Non-pigmented ciliary epithelial cell (primary cell): Measurements from ENCODE around the gene MAP3K12.
A peak's percentile ranks its signal among the peaks of the same experiment; 100 is the strongest.

Experiments used
- DNase-seq: peaks from one replicate; pipeline ENCODE4 v3.0.0-alpha.2; 2010; ENCODE audit warnings: low read depth

The MAP3K12 gene

DNA sequence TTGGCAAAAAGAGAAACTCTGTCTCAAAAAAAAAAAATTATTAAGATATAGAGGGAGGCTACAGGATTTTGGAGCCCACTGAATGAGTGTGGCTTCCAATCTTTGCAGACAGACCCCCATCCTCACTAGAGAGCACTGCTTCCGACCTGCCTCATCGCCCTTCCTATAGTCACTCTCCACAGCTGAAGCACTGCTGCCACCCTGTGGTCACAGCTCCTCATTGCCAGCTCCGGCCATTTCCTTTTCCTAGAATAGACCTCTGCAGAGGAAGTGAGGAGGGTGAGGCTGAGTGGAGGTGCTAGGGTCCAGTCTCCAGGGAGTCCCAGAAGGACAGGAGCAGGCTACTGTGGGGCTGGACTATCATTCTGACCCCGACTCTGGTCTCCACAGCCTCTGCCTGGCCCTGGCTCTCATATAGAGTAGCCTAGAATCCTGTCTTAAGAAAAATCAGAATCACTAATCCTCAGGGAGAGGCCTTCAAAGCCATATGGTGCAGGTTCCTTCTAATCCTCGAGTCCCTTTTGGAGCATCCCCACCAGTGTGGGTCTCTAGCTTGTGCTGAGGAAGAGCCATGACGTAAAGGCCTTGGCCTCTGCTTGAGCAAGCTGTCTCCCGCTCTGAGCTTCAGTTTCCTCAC lies 9.4 kb upstream of the MAP3K12 start:
- no peak for DNase-seq

DNA sequence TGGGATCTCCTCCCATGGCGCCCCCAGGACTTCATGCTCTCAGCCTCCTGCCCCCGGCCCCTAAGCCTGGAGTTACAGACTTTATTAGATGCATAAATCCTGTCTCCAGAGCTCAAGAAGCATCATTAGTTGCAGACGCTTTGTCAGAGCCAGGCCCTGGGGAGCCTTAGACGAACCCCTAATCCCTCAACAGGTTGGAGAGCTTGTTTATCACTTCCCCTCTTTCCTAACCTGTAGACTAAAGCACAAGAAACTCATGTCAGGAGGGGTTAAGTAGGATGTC lies 8.3 kb upstream of the MAP3K12 start:
- no peak for DNase-seq

DNA sequence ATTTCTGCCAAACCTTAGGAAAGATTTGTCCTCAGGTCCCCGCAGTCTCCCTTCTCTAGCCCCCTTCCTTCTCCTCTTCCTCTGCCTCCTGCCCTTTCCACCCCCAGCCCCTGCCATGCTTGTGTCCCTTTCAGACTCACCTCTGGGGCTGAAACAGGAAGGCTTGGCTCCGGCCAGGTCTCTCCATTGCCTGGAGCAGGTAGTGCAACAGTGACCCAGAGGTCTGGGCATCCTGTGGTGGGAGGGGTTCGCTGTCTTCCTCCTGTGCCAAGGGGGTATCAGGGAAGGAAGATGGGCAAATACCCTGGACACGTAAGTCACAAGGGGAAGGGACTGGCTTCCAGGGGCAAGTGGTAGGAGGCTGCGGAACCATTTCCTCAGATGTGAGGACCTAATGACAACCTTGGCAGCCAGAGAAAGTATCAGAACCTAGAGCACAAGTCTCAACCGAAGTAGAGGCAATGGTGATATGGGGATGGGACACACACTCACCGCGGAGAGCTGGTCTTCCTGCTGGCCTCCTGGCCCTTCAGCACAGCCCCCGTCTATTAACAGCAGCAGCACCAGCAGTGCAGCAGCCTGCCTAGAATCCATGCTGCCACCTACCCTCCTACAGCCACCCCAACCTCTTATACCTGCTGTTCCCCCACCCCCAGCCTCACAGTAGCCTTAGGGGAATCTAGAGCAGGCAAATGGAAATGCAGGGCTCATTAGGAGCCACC lies 7.8 kb upstream of the MAP3K12 start, which contains the start of gene NPFF:
NPFF (minus strand) TSS at position 604 of the 722 bp plus-strand sequence; CDS start at position 594, 10 bp downstream.
- no peak for DNase-seq

DNA sequence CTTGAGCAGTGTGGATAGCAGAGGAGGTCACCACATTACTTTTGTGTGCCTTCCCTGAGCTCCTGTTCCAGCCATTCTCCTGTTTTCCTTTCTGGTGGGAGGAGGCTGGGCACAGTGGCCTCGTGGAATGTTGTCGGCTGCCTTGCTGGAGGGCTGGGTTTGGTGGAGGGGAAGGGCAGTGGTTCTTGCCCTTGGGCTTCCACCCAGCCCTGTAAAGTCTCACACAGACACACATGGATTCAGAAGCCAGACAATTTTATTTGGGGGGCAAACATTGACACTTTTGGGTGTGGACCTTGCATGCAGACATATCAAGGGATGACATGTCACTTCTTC lies 7.2 kb upstream of the MAP3K12 start:
- DNase-seq: no peak

DNA sequence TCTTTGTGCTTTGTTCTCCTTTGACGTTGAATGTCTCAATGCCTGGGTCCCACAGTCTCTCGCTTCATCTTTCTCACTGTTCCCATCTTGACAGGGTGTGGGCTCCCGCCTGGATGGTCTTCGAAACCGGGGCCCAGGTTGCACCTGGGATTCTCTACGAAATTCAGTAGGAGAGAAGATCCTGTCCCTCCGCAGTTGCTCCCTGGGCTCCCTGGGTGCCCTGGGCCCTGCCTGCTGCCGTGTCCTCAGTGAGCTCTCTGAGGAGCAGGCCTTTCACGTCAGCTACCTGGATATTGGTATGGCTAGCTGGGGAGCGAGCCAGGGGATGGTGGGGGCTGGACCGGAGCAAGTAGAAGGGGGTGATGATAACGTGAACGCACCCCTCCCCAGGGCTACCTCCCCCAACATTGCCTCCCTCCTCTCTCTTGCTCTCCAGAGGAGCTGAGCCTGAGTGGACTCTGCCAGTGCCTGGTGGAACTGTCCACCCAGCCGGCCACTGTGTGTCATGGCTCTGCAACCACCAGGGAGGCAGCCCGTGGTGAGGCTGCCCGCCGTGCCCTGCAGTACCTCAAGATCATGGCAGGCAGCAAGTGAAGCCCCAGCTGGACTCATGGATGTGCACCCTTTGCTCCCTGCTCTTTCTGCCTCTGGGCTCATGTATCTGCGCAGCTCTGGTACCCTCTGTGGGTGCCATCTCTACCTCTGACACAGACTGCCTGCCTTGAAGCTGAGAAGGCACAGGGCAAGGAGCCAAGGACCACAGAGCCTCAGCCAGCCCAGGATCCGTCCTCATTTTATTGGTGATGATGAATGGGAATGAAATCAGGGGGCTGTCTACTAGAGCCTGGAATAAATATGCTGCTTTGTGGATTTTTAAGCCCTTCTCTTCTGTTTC lies 6.5 kb upstream of the MAP3K12 start:
- no peak for DNase-seq

DNA sequence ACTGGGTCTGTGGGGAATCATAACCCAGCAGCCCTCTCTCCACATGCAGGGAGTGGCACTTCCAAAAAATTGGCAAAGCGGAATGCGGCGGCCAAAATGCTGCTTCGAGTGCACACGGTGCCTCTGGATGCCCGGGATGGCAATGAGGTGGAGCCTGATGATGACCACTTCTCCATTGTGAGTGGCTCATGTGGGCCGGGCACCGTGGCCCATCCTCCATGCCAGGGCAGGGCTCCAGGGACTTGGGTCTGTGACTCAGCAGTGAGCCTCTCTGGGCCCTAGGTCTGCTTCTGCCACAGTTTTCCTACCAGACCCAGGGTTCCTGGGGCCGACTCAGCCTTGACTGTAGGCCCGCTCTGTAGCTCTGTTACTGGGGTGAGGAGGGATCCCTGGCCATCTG lies 5.8 kb upstream of the MAP3K12 start:
- DNase-seq: no peak

DNA sequence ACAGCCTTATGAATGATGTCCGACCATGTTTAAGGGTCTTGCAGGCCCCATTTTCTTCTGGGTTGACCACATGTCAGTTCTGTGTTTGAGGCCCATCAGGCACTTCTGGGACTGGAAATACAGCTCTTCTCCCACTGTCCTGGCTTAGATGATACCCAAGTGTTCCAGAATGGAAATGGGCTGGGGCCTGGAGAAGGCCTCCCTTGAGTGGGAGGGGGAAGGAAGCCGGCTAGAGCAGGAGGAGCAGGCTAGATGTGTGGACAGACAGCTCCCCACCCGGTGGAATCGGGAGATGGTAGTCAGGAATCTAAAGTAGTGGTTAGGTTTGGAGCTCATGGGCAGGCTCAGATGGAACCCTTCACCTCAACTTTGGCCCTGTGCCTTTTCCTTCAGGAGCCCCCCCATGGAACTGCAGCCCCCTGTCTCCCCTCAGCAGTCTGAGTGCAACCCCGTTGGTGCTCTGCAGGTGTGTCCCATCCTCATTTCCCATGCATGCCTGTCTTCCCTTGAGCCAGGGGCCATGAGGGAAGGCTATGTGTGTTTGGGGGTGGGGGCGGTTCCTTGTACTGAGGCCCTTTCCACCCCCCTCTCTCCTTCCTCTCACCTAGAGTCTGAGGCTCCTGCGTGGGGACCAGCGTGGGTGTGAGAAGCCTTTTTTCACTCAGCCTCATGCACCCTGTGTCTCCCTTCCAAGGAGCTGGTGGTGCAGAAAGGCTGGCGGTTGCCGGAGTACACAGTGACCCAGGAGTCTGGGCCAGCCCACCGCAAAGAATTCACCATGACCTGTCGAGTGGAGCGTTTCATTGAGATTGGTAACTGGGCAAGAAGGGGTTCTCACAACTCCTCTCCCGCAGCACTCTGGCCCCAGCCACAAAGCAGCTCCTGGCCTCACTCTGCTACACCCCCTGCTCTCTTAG lies 5.0 kb upstream of the MAP3K12 start:
- no peak for DNase-seq

DNA sequence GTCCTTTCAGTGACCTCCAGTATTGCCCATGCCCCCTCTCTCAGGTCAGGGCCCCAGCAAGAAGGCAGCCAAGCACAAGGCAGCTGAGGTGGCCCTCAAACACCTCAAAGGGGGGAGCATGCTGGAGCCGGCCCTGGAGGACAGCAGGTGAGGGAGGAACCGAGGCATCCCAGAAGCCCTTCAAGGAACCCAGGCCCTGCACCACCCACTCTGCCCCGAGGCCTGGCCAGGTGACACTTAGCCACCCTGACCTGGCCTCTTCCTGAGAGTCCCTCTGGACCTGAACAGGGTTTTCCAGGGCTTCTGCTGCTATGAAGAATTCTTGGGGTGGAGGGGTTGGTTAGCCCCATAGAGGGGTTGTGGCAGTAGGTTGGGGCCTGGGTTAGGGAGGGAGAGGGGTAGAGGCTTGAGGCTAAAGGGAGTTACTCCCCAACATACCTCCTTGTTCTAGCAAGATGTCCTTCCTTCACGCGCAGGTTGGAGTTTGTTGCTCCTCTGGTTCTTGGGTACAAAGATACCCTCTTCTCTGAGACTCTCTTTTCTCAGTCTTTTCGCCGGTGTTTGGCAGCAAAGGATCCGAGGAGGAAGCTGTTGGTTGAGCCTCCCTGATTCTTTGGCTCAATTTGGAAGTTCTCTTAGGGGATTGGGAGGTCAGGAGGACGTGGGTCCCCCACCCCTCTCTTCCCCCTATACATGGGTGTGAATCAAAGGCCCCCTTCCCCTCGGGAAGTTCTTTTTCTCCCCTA lies 3.9 kb upstream of the MAP3K12 start:
- no peak for DNase-seq

DNA sequence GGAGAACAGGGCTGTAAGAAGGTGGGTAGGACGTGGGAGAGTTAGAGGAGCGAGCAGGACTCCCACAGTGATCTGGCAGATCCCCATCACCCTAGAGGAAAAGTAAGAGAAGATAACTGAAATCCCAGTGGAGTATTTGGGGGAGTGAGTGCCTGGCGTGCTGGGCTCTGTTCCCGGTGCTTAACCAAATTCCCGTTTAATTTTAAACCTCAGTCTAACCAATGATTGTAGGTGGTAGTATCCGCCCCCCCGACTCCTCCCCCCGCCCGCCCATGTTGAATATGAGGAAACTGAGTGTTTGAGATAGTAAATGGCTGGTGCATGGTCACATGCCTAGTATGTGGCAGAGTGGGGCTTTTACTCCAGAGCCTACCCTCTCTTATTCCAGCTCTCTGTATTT lies 3.1 kb upstream of the MAP3K12 start:
- no peak for DNase-seq

DNA sequence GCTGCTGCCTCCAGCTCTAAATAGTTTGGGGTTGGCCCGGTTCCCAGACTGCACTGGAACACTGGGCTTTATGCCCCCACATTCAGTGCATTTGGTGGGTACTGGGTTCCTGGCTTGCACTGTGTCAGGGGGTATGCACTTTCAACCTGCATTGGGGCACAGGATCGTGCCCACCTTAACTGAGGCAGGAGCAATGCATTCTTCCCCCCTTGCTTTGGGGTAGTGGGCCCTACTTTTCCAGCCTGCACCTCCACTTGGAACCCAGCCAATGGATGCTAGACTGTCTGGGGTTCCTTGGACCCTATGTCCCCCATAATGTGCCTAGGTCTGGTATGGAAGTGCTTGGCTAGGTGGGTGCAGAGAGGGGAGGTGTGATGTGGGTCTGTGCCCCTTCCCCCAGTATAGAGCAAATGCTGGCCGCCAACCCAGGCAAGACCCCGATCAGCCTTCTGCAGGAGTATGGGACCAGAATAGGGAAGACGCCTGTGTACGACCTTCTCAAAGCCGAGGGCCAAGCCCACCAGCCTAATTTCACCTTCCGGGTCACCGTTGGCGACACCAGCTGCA lies 2.4 kb upstream of the MAP3K12 start:
- DNase-seq: no peak

DNA sequence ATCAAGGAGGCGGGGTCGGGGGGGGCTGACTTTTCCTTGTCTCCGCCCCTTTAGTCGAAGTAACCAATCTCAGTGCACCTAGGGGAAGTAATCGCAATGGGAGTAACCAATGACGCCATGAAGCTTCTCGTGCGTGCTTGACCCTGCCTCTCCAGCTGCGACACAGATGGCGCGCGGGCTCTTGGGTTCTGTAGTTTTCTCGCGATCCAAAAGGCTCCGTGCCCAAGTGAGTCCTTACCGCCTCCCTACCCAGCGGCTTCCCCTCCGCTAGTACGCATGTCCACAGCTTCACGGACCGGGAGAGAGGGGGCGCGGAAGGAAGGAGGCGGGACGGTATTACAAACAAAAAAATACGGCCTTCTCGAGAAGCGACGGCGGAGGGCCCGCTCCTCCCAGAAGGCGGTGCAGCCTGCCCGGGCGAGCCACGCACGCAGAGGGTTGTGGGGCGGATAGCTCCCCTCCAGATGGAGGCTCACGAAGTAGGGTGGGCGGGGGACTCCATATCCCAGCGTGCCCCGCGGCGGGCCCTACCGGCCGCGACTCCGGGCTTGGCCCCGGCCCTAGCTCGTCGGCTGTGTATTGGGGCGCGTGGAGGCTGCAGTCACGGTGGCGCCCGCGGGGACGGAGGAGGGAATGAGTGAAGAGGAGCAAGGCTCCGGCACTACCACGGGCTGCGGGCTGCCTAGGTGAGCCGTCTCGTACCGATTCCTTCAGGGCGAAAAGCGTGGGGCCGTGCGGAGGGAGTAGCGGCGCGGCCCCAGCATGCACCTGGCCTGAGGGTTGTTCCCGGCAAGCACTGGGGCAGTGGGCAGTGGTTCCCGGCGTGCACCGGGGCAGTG lies 1.7 kb upstream of the MAP3K12 start, which contains the start of gene TARBP2:
TARBP2 (plus strand) TSS at position 508 of the 839 bp plus-strand sequence; CDS start at position 634, 126 bp downstream.
- DNase-seq: peak; percentile 99

DNA sequence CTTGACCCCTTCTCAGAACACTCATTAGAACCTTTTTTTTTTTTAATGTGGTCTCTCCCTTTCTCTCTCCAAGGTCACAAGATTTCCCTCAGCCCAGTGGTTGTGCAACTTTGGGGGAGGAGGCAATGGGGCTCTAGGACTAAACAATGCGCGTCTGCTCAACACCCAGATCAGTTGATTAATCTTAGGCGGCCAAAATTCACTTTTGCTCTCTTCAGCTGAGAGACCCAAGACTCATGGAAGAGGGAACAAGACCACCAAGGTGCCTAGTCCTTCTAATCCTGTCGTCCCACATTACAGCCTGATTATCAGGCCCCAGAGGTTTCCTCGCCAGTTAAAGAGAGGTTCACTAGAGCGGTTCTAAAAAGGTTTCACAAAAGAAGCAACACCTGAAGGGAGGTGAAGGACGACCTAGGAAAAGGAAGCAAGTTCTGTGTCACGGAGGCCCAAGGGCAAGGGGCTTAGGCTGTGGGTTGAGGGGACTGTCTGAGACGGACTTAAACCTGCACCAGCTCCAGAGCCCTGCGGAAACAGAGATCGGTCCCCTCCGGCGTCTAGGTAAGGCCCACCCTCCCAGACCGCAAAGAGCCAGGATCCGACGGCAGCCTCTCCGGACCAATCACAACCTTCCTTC lies 1.0 kb upstream of the MAP3K12 start:
- no peak for DNase-seq

DNA sequence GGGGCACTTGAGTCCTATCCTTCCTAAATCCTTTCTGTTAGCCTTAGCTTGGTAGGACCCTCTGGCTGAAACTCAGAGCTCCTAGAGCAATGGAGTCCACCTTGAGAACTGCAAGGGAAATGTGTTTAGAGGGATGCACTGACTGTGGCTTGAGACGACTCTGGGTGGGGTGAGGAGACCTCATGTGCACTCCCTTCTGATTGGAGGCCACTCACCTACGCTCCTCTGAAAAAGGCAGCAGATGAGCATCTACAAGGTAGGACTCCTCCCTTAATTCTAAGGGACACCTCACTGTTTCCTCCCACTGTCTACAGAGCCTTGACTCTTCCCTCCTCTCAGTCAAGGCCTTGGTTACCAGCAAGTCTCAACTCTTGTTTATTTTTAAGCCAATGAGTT lies 1.0 kb downstream of the MAP3K12 start:
- no peak for DNase-seq

DNA sequence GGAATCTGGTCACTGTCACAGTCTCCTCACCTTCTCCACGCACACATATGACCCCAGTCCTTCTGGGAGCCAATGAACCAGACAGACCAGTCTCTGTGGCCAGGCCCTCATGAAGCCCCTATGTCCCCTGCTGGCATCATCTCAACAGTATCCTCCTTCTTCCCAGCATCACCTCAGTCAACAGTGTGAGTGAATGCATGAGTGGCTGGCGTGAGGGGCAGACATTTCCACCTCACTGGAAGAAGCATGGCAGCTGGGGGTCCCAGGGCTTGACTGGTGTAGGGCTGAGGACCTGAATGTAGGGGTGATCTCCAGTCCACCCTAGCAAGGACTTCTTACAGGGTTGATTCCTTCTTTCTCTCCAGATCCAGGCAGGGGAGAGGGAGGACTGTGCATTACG lies 1.8 kb downstream of the MAP3K12 start:
- no peak for DNase-seq

DNA sequence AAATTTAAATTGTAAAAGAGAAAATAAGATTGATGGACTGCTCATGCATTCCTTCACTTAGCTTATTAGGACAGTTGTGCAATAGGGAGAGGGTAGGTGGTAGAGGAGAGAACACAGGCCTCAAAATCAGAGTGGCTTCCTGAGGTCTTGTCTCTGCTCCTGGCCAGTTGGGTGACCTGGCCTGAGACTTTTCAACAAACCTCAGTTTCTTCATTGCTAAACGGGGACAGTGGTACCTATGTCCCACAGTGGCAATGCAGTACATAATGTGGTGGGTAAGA lies 2.6 kb downstream of the MAP3K12 start:
- DNase-seq: no peak

DNA sequence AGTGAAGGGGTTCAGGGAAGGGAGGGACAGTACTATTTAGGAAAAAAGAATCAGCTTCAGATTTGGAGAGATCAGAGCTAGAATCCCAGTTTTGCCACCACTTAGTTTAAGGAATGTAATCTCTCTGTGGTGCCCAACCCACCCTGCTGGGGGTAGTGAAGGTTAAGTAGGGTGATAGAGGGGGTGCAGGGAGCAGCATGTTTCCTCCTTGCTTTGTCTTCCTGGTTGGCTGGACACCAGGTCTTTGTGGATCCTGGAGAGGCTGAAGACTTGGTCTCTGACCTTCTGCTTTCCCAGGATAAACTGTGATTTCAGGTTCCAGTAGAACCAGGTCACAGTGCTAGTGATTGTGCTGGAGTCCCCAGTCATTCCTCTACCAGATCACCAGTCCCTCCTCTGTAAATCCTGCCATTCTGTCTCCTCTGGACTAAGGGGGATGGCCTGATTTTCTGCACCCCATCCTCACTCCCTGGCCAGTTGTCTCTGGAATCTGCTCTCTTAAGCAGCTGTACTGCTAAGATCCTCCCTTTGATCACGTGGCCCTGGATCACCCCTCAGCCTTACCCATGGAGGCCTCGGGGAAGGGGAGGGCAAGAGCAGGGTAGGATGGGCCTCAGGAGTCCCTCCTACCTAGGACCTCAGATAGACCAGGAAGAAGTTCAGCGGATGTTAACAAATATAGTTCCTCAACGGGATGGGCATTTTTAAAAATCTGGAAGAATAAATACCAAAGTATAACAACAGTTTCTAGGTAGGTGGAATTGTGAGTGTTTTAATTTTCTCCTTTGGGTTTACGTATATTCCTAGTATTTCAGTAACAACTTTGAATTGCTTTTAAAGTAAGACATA lies 3.1 kb downstream of the MAP3K12 start:
- no peak for DNase-seq

DNA sequence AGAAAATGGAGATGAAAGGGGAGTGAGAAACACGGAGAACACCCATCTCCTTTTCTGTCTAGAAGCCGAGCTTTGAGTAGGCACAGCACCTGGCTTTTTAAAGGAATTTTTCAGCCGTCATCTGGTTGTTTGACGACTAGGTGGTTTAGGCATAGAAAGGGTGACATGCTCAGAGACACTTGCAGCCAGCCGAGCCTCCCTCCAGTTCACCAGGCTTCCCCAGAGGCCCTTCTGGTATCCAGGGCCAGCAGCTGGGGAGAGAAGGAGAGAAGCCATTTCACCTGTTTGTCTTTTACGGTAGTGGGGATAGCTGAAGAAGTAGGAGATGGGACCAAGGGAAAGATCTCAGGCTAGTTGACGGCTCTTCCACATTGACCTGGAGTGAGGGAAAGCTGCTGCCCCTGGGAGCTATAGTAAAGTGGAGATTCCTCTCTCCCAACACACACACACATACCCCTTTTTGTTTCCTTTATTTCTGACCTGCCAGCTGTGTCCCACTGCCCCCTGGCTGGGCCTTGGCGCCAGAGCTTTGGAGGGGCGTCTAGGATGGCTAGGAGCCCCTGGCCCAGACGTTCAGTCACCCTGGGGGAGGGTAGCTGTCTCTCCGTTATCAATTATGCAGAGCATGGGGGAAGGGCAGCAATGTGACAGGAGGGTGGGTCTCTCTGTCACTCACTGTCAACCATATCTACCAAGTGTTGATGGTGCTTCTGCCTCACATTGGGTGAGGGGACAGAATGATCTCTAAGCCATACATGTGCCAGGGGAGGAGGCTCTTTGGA lies 5.5 kb downstream of the MAP3K12 start:
- DNase-seq: no peak
